Skeletal muscle satellite cell (primary cell): ENCODE data around the gene FSTL4.

Experiments used
- H3K27me3 ChIP-seq: 2 replicates; pipeline ENCODE4 v1.7.0; 2013; ENCODE audit warnings: low read length; ENCODE audit not compliant: control insufficient read depth, insufficient read depth
- H3K36me3 ChIP-seq: 2 replicates; pipeline ENCODE4 v1.7.0; 2013; ENCODE audit warnings: mild to moderate bottlenecking, control low read depth, low read length; ENCODE audit not compliant: insufficient read depth
- H3K4me1 ChIP-seq: 2 replicates; pipeline ENCODE4 v1.7.0; 2013; ENCODE audit warnings: low read length; ENCODE audit not compliant: control insufficient read depth, insufficient read depth
- H3K4me2 ChIP-seq: 2 replicates; pipeline ENCODE4 v1.7.0; 2013; ENCODE audit warnings: mild to moderate bottlenecking, low read length
- H3K4me3 ChIP-seq: 2 replicates; pipeline ENCODE4 v1.7.0; 2013; ENCODE audit warnings: low read length
- H3K9ac ChIP-seq: 2 replicates; pipeline ENCODE4 v1.7.0; 2013; ENCODE audit warnings: mild to moderate bottlenecking, low read depth, low read length, moderate library complexity
- H3K9me3 ChIP-seq: replicated peaks from 2 replicates; pipeline ENCODE4 v1.7.0; 2013; ENCODE audit warnings: mild to moderate bottlenecking, control low read depth, low read length

FSTL4 gene

GRCh38 chr5:133253671-133254070, 358.7 kb downstream of the FSTL4 start:
- H3K9me3 ChIP-seq, result no peaks in the 10 kb centered on the region
- no peak overlapping the region for H3K9ac ChIP-seq
- H3K4me2 ChIP-seq, result no peak overlapping the region
- H3K4me1 ChIP-seq, result no peaks in the 10 kb centered on the region
- H3K27me3 ChIP-seq, result peaks cover 22% of the 10 kb centered on the region
- H3K36me3 ChIP-seq, result no peaks in the 10 kb centered on the region
- no peak overlapping the region for H3K4me3 ChIP-seq

- Histone ChIP-seq H3K4me3 (no peak overlapping the region), H3K36me3 (no peaks in the 10 kb centered on the region), H3K9ac (no peak overlapping the region), H3K27me3 (peaks cover 17% of the 10 kb centered on the region), H3K4me2 (no peak overlapping the region), H3K4me1 (peaks cover under 1% of the 10 kb centered on the region), H3K9me3 (no peaks in the 10 kb centered on the region)
These were observed 359.3 kb downstream of the FSTL4 start for GRCh38 chr5:133253070-133253469.

GRCh38 chr5:133252133-133252480, 360.2 kb downstream of the FSTL4 start:
- H3K4me3 ChIP-seq, result no peak overlapping the region
- no peaks in the 10 kb centered on the region for H3K36me3 ChIP-seq
- no peak overlapping the region for H3K4me2 ChIP-seq
- H3K9ac ChIP-seq, result no peak overlapping the region
- peaks cover 10% of the 10 kb centered on the region for H3K27me3 ChIP-seq
- H3K9me3 ChIP-seq, result no peaks in the 10 kb centered on the region
- peaks cover 6% of the 10 kb centered on the region for H3K4me1 ChIP-seq

- Histone ChIP-seq H3K36me3 (no peaks in the 10 kb centered on the region), H3K27me3 (peaks cover 10% of the 10 kb centered on the region), H3K4me2 (no peak overlapping the region), H3K9me3 (no peaks in the 10 kb centered on the region), H3K4me3 (no peak overlapping the region), H3K4me1 (peaks cover 6% of the 10 kb centered on the region), H3K9ac (no peak overlapping the region)
These were observed 360.8 kb downstream of the FSTL4 start for GRCh38 chr5:133251296-133252132.

- H3K9ac ChIP-seq, result no peak overlapping the region
- peaks cover 16% of the 10 kb centered on the region for H3K4me1 ChIP-seq
- H3K27me3 ChIP-seq, result peaks cover 10% of the 10 kb centered on the region
- H3K4me2 ChIP-seq, result no peak overlapping the region
- H3K36me3 ChIP-seq, result no peaks in the 10 kb centered on the region
- no peak overlapping the region for H3K4me3 ChIP-seq
- H3K9me3 ChIP-seq, result no peaks in the 10 kb centered on the region
These were observed 361.8 kb downstream of the FSTL4 start for GRCh38 chr5:133250527-133250926.

GRCh38 chr5:133249593-133249992, 362.7 kb downstream of the FSTL4 start:
- H3K4me2 ChIP-seq, result no peak overlapping the region
- no peaks in the 10 kb centered on the region for H3K36me3 ChIP-seq
- no peak overlapping the region for H3K9ac ChIP-seq
- peaks cover 6% of the 10 kb centered on the region for H3K27me3 ChIP-seq
- H3K4me1 ChIP-seq, result peaks cover 23% of the 10 kb centered on the region
- H3K4me3 ChIP-seq, result no peak overlapping the region
- no peaks in the 10 kb centered on the region for H3K9me3 ChIP-seq

GRCh38 chr5:133247881-133248624, 364.3 kb downstream of the FSTL4 start:
- peaks cover 23% of the 10 kb centered on the region for H3K4me1 ChIP-seq
- no peak overlapping the region for H3K9ac ChIP-seq
- no peak overlapping the region for H3K4me3 ChIP-seq
- no peak overlapping the region for H3K4me2 ChIP-seq
- H3K27me3 ChIP-seq, result peaks cover 4% of the 10 kb centered on the region
- no peaks in the 10 kb centered on the region for H3K9me3 ChIP-seq
- H3K36me3 ChIP-seq, result no peaks in the 10 kb centered on the region

GRCh38 chr5:133247151-133247709, 365.1 kb downstream of the FSTL4 start:
- Histone ChIP-seq H3K4me1 (peaks cover 23% of the 10 kb centered on the region), H3K4me2 (no peak overlapping the region), H3K36me3 (no peaks in the 10 kb centered on the region), H3K27me3 (peaks cover 4% of the 10 kb centered on the region), H3K9me3 (no peaks in the 10 kb centered on the region), H3K9ac (no peak overlapping the region), H3K4me3 (no peak overlapping the region)

- Histone ChIP-seq H3K4me1 (peaks cover 23% of the 10 kb centered on the region), H3K9me3 (no peaks in the 10 kb centered on the region), H3K27me3 (no peaks in the 10 kb centered on the region), H3K9ac (no peak overlapping the region), H3K4me2 (peak overlapping the region; percentile 3), H3K36me3 (no peaks in the 10 kb centered on the region), H3K4me3 (no peak overlapping the region)
These were observed 365.8 kb downstream of the FSTL4 start for GRCh38 chr5:133246376-133247150.

- H3K4me3 ChIP-seq, result no peak overlapping the region
- H3K4me2 ChIP-seq, result peak overlapping the region; percentile 3
- no peak overlapping the region for H3K9ac ChIP-seq
- no peaks in the 10 kb centered on the region for H3K27me3 ChIP-seq
- H3K4me1 ChIP-seq, result peaks cover 25% of the 10 kb centered on the region
- no peaks in the 10 kb centered on the region for H3K36me3 ChIP-seq
- no peaks in the 10 kb centered on the region for H3K9me3 ChIP-seq
These were observed 366.3 kb downstream of the FSTL4 start for GRCh38 chr5:133246053-133246370.
